Breast epithelium (tissue), 4 donors: ENCODE measurements around the gene LOC101059915.
"Not testable (repeated sequence)": the region's sequence is repeated elsewhere in the genome, so short reads cannot be mapped to it uniquely, and the experiment has no call there.

Experiments used
- DNase-seq, 2 donors: peaks; one replicate each; pipeline ENCODE4 v3.0.0-alpha.2; 2019; ENCODE audit warnings: low spot score in 2 of 2
- H3K27ac ChIP-seq, 2 donors: fragments of 200-600 bp; sonication (generic) in 1 of 2; one replicate each; pipeline ENCODE4 v1.5.1; 2016 to 2019; ENCODE audit warnings: mild to moderate bottlenecking in 1 of 2
- H3K27me3 ChIP-seq, 2 donors: fragments of 200-600 bp; sonication (generic) in 1 of 2; one replicate each; pipeline versions ENCODE4 v1.5.1 to v1.6.0; 2017 to 2019; ENCODE audit warnings: control low read depth in 1 of 2, mild to moderate bottlenecking in 1 of 2
- H3K36me3 ChIP-seq: fragments of 200-600 bp; one replicate; pipeline ENCODE4 v1.5.1; 2019
- H3K4me1 ChIP-seq, 2 donors: fragments of 200-600 bp; sonication (generic); one replicate each; pipeline ENCODE4 v1.5.1; 2016 to 2019; ENCODE audit warnings: control low read depth in 1 of 2
- H3K4me3 ChIP-seq, 3 donors: fragments of 200-600 bp; sonication (generic); 1 replicate in 2 of 3; 2 replicates in 1 of 3; pipeline ENCODE4 v1.5.1; 2016 to 2019; ENCODE audit warnings: mild to moderate bottlenecking in 3 of 3, moderate library complexity in 2 of 3
- H3K9me3 ChIP-seq, 2 donors: fragments of 200-600 bp; sonication (generic) in 1 of 2; one replicate each; pipeline ENCODE4 v1.5.1; 2016 to 2019; ENCODE audit warnings: control low read depth in 1 of 2
- CTCF ChIP-seq, 3 donors: fragments of 450-650 bp; IDR thresholded peaks; one replicate each; pipeline ENCODE4 v1.5.1; 2016 to 2017; ENCODE audit warnings: antibody characterized with exemption in 3 of 3, mild to moderate bottlenecking in 3 of 3, moderate library complexity in 3 of 3
- POLR2A ChIP-seq: fragments of 450-650 bp; IDR thresholded peaks from one replicate; pipeline ENCODE4 v1.6.1; 2016; ENCODE audit warnings: antibody characterized with exemption, mild to moderate bottlenecking, moderate library complexity
- POLR2AphosphoS5 ChIP-seq, 3 donors: sonication (generic); formaldehyde crosslinking; IDR thresholded peaks; one replicate each; pipeline ENCODE4 v1.6.1; 2017; ENCODE audit warnings: antibody characterized with exemption in 3 of 3
- intact Hi-C: fragments of 100-400 bp; cut with DNase I; formaldehyde crosslinking; loops from one replicate; pipeline ENCODE4 v1.15.1; 2023; ENCODE audit warnings: low total_unique reads

LOC101059915 gene

GRCh38 chrX:71640002-71640401, 27.3 kb upstream of the LOC101059915 start:
- Histone ChIP-seq H3K27ac (no peak overlapping the region), H3K4me1 (no peaks in the 10 kb centered on the region), H3K27me3 (peaks cover 0 to 12% of the 10 kb centered on the region in 2 donors), H3K36me3 (no peaks in the 10 kb centered on the region), H3K9me3 (no peaks in the 10 kb centered on the region), H3K4me3 (no peak overlapping the region)
- intact Hi-C loops, result no loop called here
- DNase-seq, result no peak
- TF ChIP-seq POLR2AphosphoS5 (IDR thresholded peaks at IDR 0.05) (no peak), CTCF (IDR thresholded peaks at IDR 0.05) (no peak), POLR2A (no peak)

- H3K4me1 ChIP-seq, H3K27ac ChIP-seq, DNase-seq, H3K9me3 ChIP-seq, H3K36me3 ChIP-seq, intact Hi-C loops, H3K4me3 ChIP-seq: not testable (repeated sequence)
- peaks cover 0 to 21% of the 10 kb centered on the region in 2 donors for H3K27me3 ChIP-seq
Measured at GRCh38 chrX:71644406-71644805, 22.9 kb upstream of the LOC101059915 start.

- H3K36me3 ChIP-seq, result no peaks in the 10 kb centered on the region
- DNase-seq, result no peak
- no peaks in the 10 kb centered on the region for H3K4me1 ChIP-seq
- H3K4me3 ChIP-seq, result no peak overlapping the region
- H3K27me3 ChIP-seq, result peaks cover 0 to 17% of the 10 kb centered on the region in 2 donors
- no peaks in the 10 kb centered on the region for H3K9me3 ChIP-seq
- intact Hi-C loops, result no loop called here
- no peak overlapping the region for H3K27ac ChIP-seq
- TF ChIP-seq POLR2AphosphoS5 (IDR thresholded peaks at IDR 0.05), result no peak
- no peak for TF ChIP-seq POLR2A
- no peak for TF ChIP-seq CTCF (IDR thresholded peaks at IDR 0.05)
Measured at GRCh38 chrX:71650333-71650969, 16.9 kb upstream of the LOC101059915 start.

- Histone ChIP-seq H3K9me3 (no peaks in the 10 kb centered on the region), H3K27ac (no peak overlapping the region), H3K27me3 (peaks cover 0 to 11% of the 10 kb centered on the region in 2 donors), H3K4me1 (no peaks in the 10 kb centered on the region), H3K4me3 (no peak overlapping the region), H3K36me3 (no peaks in the 10 kb centered on the region)
- intact Hi-C loops, result no loop called here
- TF ChIP-seq POLR2AphosphoS5 (IDR thresholded peaks at IDR 0.05), result no peak
- peak in 2 of 3 donors; percentile 22 to 34 for TF ChIP-seq CTCF (IDR thresholded peaks at IDR 0.05)
- DNase-seq, result no peak
Measured at GRCh38 chrX:71652405-71652804, 14.9 kb upstream of the LOC101059915 start.

GRCh38 chrX:71653344-71653743, 14.0 kb upstream of the LOC101059915 start:
- peaks cover 0 to 12% of the 10 kb centered on the region in 2 donors for H3K27me3 ChIP-seq
- no peak overlapping the region for H3K4me3 ChIP-seq
- no peaks in the 10 kb centered on the region for H3K4me1 ChIP-seq
- TF ChIP-seq CTCF (IDR thresholded peaks at IDR 0.05) (no peak), POLR2A (no peak), POLR2AphosphoS5 (IDR thresholded peaks at IDR 0.05) (no peak)
- no peak for DNase-seq
- no peaks in the 10 kb centered on the region for H3K36me3 ChIP-seq
- H3K9me3 ChIP-seq, result no peaks in the 10 kb centered on the region
- no peak overlapping the region for H3K27ac ChIP-seq
- intact Hi-C loops, result no loop called here

- no peak for DNase-seq
- no peak for TF ChIP-seq POLR2AphosphoS5 (IDR thresholded peaks at IDR 0.05)
- TF ChIP-seq POLR2A, result no peak
- TF ChIP-seq CTCF (IDR thresholded peaks at IDR 0.05), result no peak
- Histone ChIP-seq H3K36me3 (no peaks in the 10 kb centered on the region), H3K9me3 (no peaks in the 10 kb centered on the region), H3K4me1 (no peaks in the 10 kb centered on the region), H3K27ac (no peak overlapping the region), H3K4me3 (no peak overlapping the region), H3K27me3 (peaks cover 0 to 40% of the 10 kb centered on the region in 2 donors)
- intact Hi-C loops, result no loop called here
Measured at GRCh38 chrX:71657267-71657666, 10.1 kb upstream of the LOC101059915 start.
